HepG2 (cell line): Measurements from ENCODE around the gene NECAB2. TPM values are rescaled to one million over a fixed set of nuclear protein-coding genes. Genes with fewer than 3 reads are reported as not detected.
A peak's percentile ranks its signal among the peaks of the same experiment; 100 is the strongest.

Experiments used
- DMAP1 ChIP-seq: IDR thresholded peaks from 2 replicates; pipeline ENCODE4 v1.6.1; 2016
- GABPB1 ChIP-seq: IDR thresholded peaks from 2 replicates; pipeline ENCODE4 v1.6.1; 2016; ENCODE audit warnings: mild to moderate bottlenecking, missing genetic modification reagents, moderate library complexity, missing compliant biosample characterization
- MED8 ChIP-seq: sonication (generic); formaldehyde crosslinking; IDR thresholded peaks from 2 replicates; pipeline ENCODE4 v1.8.1; 2023; ENCODE audit warnings: mild to moderate bottlenecking, missing genetic modification reagents; ENCODE audit not compliant: insufficient replicate concordance
- MXI1 ChIP-seq: IDR thresholded peaks from 3 replicates; pipeline ENCODE4 v1.6.1; 2012; ENCODE audit warnings: low read depth, low read length, inconsistent platforms, borderline replicate concordance
- MZF1 ChIP-seq: sonication (generic); formaldehyde crosslinking; IDR thresholded peaks from 2 replicates; pipeline ENCODE4 v1.8.1; 2023; ENCODE audit warnings: mild to moderate bottlenecking, missing genetic modification reagents, borderline replicate concordance
- NRL ChIP-seq: sonication (generic); formaldehyde crosslinking; IDR thresholded peaks from 2 replicates; pipeline ENCODE4 v1.5.0; 2020; ENCODE audit warnings: missing genetic modification reagents, mild to moderate bottlenecking, moderate library complexity, borderline replicate concordance
- POLR2AphosphoS5 ChIP-seq: IDR thresholded peaks from 2 replicates; pipeline ENCODE4 v1.6.1; 2012; ENCODE audit warnings: low read depth, low read length
- SAP130 ChIP-seq: IDR thresholded peaks from 2 replicates; pipeline ENCODE4 v1.6.1; 2016; ENCODE audit warnings: low read depth
- SP1 ChIP-seq, 2 experiments: fragments of 450-650 bp in 1 of 2; sonication (generic) in 1 of 2; formaldehyde crosslinking in 1 of 2; IDR thresholded peaks; 2 replicates each; pipeline versions ENCODE4 v1.4.0 to v1.6.1; 2016 to 2020; ENCODE audit warnings: missing genetic modification reagents in 1 of 2
- XRCC5 ChIP-seq: fragments of 200-400 bp; formaldehyde crosslinking; optimal IDR thresholded peaks from 2 replicates; pipeline ENCODE3; 2017; ENCODE audit warnings: mild to moderate bottlenecking, low read length
- ZNF280B ChIP-seq: sonication (generic); formaldehyde crosslinking; IDR thresholded peaks from 2 replicates; pipeline ENCODE4 v1.5.0; 2020; ENCODE audit warnings: missing genetic modification reagents, mild to moderate bottlenecking, borderline replicate concordance
- ZNF768 ChIP-seq: sonication (generic); formaldehyde crosslinking; IDR thresholded peaks from 2 replicates; pipeline ENCODE4 v1.4.0; 2020; ENCODE audit warnings: missing genetic modification reagents
- polyA plus RNA-seq, 8 experiments: library from polyadenylated mRNA; depleted of rRNA in 3 of 8; stranded (reverse) in 7 of 8; unstranded in 1 of 8; fragments of >200 nt; fragmentation: Illumina TruSeq in 4 of 8; extraction: Trizol in 4 of 8; gene quantifications; 2 replicates each; pipeline versions ENCODE4 v1.2.1 to v1.2.3, GENCODE V29; 2011 to 2016; ENCODE audit warnings: low read depth in 4 of 8, missing spikeins in 1 of 8, mixed read lengths in 1 of 8; ENCODE audit not compliant: insufficient read depth in 1 of 8
- total RNA-seq, 5 experiments: library from RNA; depleted of rRNA; stranded (reverse); fragments of >200 nt; fragmentation: Illumina TruSeq; extraction: Trizol; gene quantifications; 2 replicates each; pipeline ENCODE4 v1.2.3, GENCODE V29; 2016; ENCODE audit warnings: low read depth in 1 of 5
- TF ChIP-seq, protein P1 (sequence below): sonication (generic); formaldehyde crosslinking; IDR thresholded peaks from 2 replicates; pipeline ENCODE4 v1.4.0; 2020; ENCODE audit warnings: missing genetic modification reagents, borderline replicate concordance
- TF ChIP-seq, protein P2 (sequence below): fragments of 450-650 bp; IDR thresholded peaks from 2 replicates; pipeline ENCODE4 v1.6.1; 2016
- TF ChIP-seq, protein P3 (sequence below), 2 experiments: sonication (generic) in 1 of 2; formaldehyde crosslinking in 1 of 2; IDR thresholded peaks; 2 replicates each; pipeline versions ENCODE4 v1.5.1 to v1.6.1; 2011 to 2020; ENCODE audit warnings: borderline replicate concordance in 1 of 2, low read depth in 1 of 2, low read length in 1 of 2, mild to moderate bottlenecking in 1 of 2, missing genetic modification reagents in 1 of 2, moderate library complexity in 1 of 2
- TF ChIP-seq, protein P4 (sequence below): IDR thresholded peaks from 2 replicates; pipeline ENCODE4 v1.6.1; 2016; ENCODE audit warnings: low read depth

The NECAB2 gene
- total and polyA plus RNA-seq, 2 of the 13 experiments (the other 11 are each of a cell fraction or from before 2014, with no cell fraction given), result 0.21 to 0.49 TPM

- TF ChIP-seq XRCC5 (peak; percentile 11), NRL (CRISPR knock-in tag) (peak; percentile 57; the same call in 1 of the 2 replicates), SP1 (IDR thresholded peaks at IDR 0.05) (no peak), SP1 (CRISPR knock-in tag; IDR thresholded peaks at IDR 0.05) (peak; percentile 54; the same call in 1 of the 2 replicates), ZNF768 (peak; percentile 57; the same call in 1 of the 2 replicates), SAP130 (CRISPR knock-in tag) (peak; percentile 48; the same call in 1 of the 2 replicates), MED8 (CRISPR knock-in tag) (no peak), MXI1 (peak; percentile 44; the same call in 1 of the 3 replicates), GABPB1 (CRISPR knock-in tag) (0 out of 2 replicates have a peak, but pooled peaks have one; percentile 8), POLR2AphosphoS5 (no peak), MZF1 (CRISPR knock-in tag) (no peak), DMAP1 (no peak), ZNF280B (CRISPR knock-in tag) (peak; percentile 13; the same call in 1 of the 2 replicates)
- TF ChIP-seq, protein P1, sequence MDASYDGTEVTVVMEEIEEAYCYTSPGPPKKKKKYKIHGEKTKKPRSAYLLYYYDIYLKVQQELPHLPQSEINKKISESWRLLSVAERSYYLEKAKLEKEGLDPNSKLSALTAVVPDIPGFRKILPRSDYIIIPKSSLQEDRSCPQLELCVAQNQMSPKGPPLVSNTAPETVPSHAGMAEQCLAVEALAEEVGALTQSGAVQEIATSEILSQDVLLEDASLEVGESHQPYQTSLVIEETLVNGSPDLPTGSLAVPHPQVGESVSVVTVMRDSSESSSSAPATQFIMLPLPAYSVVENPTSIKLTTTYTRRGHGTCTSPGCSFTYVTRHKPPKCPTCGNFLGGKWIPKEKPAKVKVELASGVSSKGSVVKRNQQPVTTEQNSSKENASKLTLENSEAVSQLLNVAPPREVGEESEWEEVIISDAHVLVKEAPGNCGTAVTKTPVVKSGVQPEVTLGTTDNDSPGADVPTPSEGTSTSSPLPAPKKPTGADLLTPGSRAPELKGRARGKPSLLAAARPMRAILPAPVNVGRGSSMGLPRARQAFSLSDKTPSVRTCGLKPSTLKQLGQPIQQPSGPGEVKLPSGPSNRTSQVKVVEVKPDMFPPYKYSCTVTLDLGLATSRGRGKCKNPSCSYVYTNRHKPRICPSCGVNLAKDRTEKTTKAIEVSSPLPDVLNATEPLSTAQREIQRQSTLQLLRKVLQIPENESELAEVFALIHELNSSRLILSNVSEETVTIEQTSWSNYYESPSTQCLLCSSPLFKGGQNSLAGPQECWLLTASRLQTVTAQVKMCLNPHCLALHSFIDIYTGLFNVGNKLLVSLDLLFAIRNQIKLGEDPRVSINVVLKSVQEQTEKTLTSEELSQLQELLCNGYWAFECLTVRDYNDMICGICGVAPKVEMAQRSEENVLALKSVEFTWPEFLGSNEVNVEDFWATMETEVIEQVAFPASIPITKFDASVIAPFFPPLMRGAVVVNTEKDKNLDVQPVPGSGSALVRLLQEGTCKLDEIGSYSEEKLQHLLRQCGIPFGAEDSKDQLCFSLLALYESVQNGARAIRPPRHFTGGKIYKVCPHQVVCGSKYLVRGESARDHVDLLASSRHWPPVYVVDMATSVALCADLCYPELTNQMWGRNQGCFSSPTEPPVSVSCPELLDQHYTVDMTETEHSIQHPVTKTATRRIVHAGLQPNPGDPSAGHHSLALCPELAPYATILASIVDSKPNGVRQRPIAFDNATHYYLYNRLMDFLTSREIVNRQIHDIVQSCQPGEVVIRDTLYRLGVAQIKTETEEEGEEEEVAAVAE (CRISPR knock-in tag), result no peak
- TF ChIP-seq, protein P2, sequence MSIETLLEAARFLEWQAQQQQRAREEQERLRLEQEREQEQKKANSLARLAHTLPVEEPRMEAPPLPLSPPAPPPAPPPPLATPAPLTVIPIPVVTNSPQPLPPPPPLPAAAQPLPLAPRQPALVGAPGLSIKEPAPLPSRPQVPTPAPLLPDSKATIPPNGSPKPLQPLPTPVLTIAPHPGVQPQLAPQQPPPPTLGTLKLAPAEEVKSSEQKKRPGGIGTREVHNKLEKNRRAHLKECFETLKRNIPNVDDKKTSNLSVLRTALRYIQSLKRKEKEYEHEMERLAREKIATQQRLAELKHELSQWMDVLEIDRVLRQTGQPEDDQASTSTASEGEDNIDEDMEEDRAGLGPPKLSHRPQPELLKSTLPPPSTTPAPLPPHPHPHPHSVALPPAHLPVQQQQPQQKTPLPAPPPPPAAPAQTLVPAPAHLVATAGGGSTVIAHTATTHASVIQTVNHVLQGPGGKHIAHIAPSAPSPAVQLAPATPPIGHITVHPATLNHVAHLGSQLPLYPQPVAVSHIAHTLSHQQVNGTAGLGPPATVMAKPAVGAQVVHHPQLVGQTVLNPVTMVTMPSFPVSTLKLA, result peak; percentile 20; the same call in 1 of the 2 replicates
- TF ChIP-seq, protein P3, sequence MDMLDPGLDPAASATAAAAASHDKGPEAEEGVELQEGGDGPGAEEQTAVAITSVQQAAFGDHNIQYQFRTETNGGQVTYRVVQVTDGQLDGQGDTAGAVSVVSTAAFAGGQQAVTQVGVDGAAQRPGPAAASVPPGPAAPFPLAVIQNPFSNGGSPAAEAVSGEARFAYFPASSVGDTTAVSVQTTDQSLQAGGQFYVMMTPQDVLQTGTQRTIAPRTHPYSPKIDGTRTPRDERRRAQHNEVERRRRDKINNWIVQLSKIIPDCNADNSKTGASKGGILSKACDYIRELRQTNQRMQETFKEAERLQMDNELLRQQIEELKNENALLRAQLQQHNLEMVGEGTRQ (IDR thresholded peaks at IDR 0.05; ENCODE audit: low read depth, low read length), result peak; percentile 55
- TF ChIP-seq, protein P3 (CRISPR knock-in tag; IDR thresholded peaks at IDR 0.05; ENCODE audit: borderline replicate concordance), result peak; percentile 71; the same call in 1 of the 2 replicates
- TF ChIP-seq, protein P4, sequence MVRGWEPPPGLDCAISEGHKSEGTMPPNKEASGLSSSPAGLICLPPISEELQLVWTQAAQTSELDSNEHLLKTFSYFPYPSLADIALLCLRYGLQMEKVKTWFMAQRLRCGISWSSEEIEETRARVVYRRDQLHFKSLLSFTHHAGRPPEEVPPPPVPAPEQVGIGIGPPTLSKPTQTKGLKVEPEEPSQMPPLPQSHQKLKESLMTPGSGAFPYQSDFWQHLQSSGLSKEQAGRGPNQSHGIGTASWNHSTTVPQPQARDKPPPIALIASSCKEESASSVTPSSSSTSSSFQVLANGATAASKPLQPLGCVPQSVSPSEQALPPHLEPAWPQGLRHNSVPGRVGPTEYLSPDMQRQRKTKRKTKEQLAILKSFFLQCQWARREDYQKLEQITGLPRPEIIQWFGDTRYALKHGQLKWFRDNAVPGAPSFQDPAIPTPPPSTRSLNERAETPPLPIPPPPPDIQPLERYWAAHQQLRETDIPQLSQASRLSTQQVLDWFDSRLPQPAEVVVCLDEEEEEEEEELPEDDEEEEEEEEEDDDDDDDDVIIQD (CRISPR knock-in tag), result peak; percentile 82; the same call in 1 of the 2 replicates
Observed at GRCh38 chr16:84013787-84014569, 45.9 kb downstream of the NECAB2 start (continued).
